Measurements from ENCODE around the gene SMIM32.
A peak's percentile ranks its signal among the peaks of the same experiment; 100 is the strongest.

SMIM32 gene

DNA sequence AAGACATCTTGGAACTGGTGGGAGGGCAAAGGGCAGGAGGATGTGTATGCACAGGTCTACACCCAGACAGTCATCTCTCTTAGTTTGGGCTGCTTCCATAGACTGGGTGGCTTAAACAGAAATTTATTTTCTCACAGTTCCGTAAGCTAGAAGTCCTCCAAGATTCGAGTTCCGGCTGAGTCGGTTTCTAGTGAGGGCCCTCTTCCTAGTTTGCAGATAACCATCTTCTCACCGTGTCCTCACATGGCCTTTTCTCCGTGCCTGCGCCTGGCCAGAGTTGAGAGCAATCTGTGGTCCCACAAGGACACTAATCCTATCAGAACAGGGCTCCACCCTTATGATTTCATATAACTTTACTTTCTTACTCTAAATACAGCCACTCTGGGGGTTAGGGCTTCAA, 4.1 kb downstream of the SMIM32 start:
- Histone ChIP-seq H3K36me3 (replicated peaks) (no peaks in the 10 kb centered on the region; the same call in 1 of the 2 replicates), H3K4me3 (no peak overlapping the region), H3K9me3 (no peaks in the 10 kb centered on the region), H3K27me3 (ENCODE audit: low read depth) (peaks cover 24% of the 10 kb centered on the region), H3K4me1 (no peaks in the 10 kb centered on the region)
- DNase-seq (ENCODE audit: low spot score in 2 of 2), result no peak
- in situ Hi-C loops (cut with MboI; ENCODE audit: low sequenced_read_pairs), result no loop called here

DNA sequence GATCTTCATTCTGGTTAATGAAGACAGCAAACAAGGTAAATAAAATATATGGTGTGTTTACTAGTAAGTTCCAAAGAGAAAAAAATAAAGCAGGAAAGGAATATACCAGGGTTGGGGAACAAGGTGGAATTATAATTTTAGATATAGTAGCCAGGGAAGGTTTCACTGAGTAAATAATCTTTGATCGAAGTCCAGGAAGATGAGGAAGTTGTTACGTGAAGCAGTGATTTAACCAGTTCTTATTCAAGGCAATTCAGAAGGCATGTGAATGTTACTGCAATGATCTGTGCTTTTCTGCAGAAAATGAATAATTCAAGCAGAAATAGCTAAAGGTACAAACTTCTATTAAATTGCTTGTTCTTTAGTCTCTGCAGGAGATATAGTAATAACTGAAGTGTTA, 6.2 kb downstream of the SMIM32 start:
- no peaks in the 10 kb centered on the region for H3K9me3 ChIP-seq
- no peaks in the 10 kb centered on the region; the same call in 1 of the 2 replicates for H3K36me3 ChIP-seq (replicated peaks)
- H3K27me3 ChIP-seq (ENCODE audit: low read depth), result peaks cover 8% of the 10 kb centered on the region
- H3K4me3 ChIP-seq, result no peak overlapping the region
- in situ Hi-C loops (cut with MboI; ENCODE audit: low sequenced_read_pairs), result no loop called here
- no peak for DNase-seq (ENCODE audit: low spot score in 2 of 2)
- no peaks in the 10 kb centered on the region for H3K4me1 ChIP-seq

DNA sequence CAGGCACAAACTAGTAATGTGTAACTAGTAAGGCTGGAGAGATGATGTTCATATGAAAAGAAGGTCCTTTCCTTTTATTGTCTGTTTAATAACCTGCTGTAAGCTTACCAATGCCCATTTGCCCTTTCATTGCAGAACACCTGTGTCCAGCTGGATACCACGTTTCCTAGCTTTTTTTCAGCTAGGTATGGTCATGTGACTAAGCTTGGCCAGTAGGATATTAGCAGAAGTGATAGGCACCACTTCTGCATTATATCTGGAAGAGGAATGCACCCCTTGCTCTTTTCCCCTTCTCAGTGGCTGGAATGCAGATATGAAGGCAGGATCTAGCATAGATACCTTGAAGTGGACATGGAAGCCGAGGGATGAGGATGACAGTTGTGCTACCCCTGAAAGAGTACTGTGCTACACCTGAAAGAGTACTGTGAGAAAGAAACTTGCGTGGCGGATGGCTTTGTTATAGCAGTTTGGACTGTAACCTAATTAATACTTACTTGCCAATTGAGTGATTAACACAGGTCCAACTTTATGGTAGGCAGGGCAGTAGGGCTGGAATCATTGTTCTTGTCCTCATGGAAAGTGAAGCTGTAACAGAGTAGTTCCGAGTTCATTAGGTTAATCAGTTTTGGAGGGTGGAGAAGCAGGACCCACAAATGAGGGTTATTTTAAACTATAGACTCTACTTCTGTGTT, 6.8 kb downstream of the SMIM32 start:
- H3K36me3 ChIP-seq (replicated peaks), result no peaks in the 10 kb centered on the region; the same call in 1 of the 2 replicates
- in situ Hi-C loops (cut with MboI; ENCODE audit: low sequenced_read_pairs), result no loop called here
- H3K27me3 ChIP-seq (ENCODE audit: low read depth), result 0 out of 2 replicates have a peak, but pooled peaks cover under 1% of the 10 kb centered on the region
- H3K4me3 ChIP-seq, result no peak overlapping the region
- no peaks in the 10 kb centered on the region for H3K4me1 ChIP-seq
- no peak for DNase-seq (ENCODE audit: low spot score in 2 of 2)
- no peaks in the 10 kb centered on the region for H3K9me3 ChIP-seq

DNA sequence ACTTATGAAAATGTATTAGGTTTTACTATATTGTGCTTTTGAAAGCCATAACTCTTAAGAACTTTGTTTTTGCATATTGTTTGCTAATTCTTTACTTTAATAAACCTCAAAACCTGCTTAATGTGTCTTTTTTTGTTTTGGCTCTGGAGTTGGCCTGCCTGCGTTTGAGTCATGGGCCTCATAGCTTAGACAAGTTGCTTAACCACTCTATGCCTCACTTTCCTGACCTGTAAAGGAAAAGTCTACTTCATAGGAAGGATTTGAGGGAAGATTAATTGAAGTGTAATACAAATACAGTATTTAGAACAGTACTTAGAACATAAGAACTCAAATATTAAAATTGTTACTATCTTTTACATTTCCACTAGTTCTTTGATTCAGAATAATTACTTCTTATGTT, 10.3 kb downstream of the SMIM32 start:
- H3K4me3 ChIP-seq, result no peak overlapping the region
- peaks cover 7% of the 10 kb centered on the region; the same call in 1 of the 2 replicates for H3K4me1 ChIP-seq
- no peak for DNase-seq (ENCODE audit: low spot score in 2 of 2)
- H3K36me3 ChIP-seq (replicated peaks), result peaks cover 11% of the 10 kb centered on the region
- H3K27me3 ChIP-seq (ENCODE audit: low read depth), result no peaks in the 10 kb centered on the region
- in situ Hi-C loops (cut with MboI; ENCODE audit: low sequenced_read_pairs), result no loop called here
- H3K9me3 ChIP-seq, result no peaks in the 10 kb centered on the region

DNA sequence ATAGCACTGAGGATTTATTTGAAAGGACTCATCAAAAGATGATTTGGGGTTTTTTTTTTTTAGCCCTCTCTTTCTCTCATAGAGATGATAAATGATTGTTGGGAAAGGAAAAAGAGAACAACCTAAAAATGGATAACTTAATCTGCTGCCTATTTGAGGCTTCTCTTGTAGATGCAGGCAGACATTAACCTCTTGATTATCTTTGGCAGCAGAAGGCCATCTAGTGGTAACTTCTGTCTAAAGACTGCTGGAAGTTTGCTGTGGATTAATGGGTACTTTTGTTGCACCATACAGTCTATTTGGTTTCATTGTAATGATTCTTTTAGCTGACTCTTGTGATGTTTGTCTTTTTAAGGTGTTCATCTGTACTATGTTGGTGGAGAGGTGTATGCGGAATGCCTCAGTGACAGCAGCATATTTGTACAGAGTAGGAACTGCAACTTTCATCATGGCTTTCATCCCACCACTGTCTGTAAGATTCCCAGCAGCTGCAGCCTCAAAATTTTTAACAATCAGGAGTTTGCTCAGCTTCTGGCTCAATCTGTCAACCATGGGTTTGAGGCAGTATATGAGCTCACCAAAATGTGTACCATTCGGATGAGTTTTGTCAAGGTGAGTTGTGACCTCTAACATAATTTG, 18.8 kb downstream of the SMIM32 start:
- in situ Hi-C loops (cut with MboI; ENCODE audit: low sequenced_read_pairs), result no loop called here
- peak in 1 of 2 experiments; percentile 47 for DNase-seq (ENCODE audit: low spot score in 2 of 2)
- H3K4me1 ChIP-seq, result peaks cover 7% of the 10 kb centered on the region; the same call in 1 of the 2 replicates
- H3K4me3 ChIP-seq, result no peak overlapping the region
- no peaks in the 10 kb centered on the region for H3K9me3 ChIP-seq
- H3K27me3 ChIP-seq (ENCODE audit: low read depth), result no peaks in the 10 kb centered on the region
- H3K36me3 ChIP-seq (replicated peaks), result peaks cover 29% of the 10 kb centered on the region

DNA sequence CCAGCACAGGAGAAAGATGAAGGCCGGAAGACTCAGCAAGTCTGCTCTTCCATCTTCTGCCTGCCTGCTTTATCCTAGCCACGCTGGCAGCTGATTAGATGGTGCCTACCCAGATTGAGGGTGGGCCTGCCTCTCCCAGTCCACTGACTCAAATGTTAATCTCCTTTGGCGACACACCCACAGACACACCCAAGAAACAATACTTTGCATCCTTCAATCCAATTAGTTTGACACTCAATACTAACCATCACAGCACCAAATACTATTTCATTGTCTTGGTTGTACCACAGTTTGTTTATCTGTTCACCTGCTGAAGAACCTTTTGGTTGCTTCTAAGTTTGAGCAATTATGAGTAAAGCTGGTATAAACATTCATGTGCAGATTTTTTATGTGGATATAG, 23.7 kb downstream of the SMIM32 start:
- no peak for DNase-seq (ENCODE audit: low spot score in 2 of 2)
- H3K27me3 ChIP-seq (ENCODE audit: low read depth), result no peaks in the 10 kb centered on the region
- H3K4me3 ChIP-seq, result no peak overlapping the region
- H3K9me3 ChIP-seq, result no peaks in the 10 kb centered on the region
- no peaks in the 10 kb centered on the region for H3K4me1 ChIP-seq
- H3K36me3 ChIP-seq (replicated peaks), result peaks cover 17% of the 10 kb centered on the region
- in situ Hi-C loops (cut with MboI; ENCODE audit: low sequenced_read_pairs), result no loop called here

DNA sequence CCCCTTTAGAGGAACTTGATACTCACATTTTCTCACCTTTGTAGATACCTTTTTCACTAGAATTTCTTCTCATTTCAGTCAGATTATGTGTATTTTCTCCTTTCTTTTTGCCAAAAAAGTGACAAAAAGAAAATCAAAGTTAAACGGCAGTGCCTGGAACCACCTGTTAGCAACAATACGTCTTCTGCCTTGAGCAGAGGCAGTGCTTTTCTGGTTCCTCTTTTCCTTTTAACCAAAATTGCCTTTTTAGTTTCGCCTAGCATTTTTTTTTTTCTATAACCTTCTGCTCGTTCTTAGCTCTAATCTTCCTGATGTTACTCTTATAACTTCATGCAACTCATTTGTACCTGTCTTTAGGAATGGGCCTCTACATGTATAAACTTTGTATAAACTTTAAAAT, 26.1 kb downstream of the SMIM32 start:
- Histone ChIP-seq H3K36me3 (replicated peaks) (peaks cover 21% of the 10 kb centered on the region), H3K4me3 (no peak overlapping the region), H3K27me3 (ENCODE audit: low read depth) (no peaks in the 10 kb centered on the region), H3K4me1 (no peaks in the 10 kb centered on the region), H3K9me3 (no peaks in the 10 kb centered on the region)
- in situ Hi-C loops (cut with MboI; ENCODE audit: low sequenced_read_pairs), result no loop called here
- no peak for DNase-seq (ENCODE audit: low spot score in 2 of 2)

DNA sequence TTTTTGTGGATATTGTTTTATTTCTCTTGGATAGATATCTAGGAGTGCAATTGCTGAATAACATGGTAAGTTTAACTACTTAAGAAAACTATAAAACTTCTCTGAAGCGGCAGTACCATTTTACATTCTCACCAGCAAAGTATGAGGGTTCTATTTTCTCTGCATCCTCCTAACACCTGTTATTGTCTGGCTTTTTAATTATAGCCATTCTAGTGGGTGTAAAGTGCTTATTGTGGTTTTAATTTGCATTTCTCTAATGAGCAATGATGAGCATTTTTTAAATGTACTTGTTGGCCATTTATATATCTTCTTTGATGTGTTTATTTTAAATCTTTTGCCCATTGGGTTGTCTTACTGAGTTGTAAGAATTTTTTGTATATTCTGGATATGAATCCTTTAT, 28.7 kb downstream of the SMIM32 start:
- DNase-seq (ENCODE audit: low spot score in 2 of 2), result no peak
- in situ Hi-C loops (cut with MboI; ENCODE audit: low sequenced_read_pairs), result no loop called here
- no peak overlapping the region for H3K4me3 ChIP-seq
- no peaks in the 10 kb centered on the region for H3K27me3 ChIP-seq (ENCODE audit: low read depth)
- peaks cover 26% of the 10 kb centered on the region for H3K36me3 ChIP-seq (replicated peaks)
- H3K9me3 ChIP-seq, result no peaks in the 10 kb centered on the region
- peaks cover 7% of the 10 kb centered on the region for H3K4me1 ChIP-seq

DNA sequence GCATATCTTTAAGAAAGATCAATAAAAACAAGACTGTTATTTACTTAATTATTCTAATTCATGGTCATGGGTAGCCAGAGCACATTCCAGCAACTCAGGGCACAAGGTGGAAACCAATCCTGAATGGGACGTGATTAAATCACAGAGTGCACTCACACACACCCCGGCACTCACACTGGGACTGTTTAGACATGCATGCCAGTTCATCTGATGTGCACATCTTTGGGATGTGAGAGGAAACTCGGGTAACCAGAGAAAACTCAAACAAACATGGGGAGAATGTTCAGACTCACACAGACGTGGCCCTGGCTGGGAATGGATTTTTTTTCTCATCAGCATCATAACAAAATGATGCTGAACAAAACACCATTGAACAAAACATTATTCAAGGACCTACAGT, 31.0 kb downstream of the SMIM32 start:
- Histone ChIP-seq H3K27me3 (ENCODE audit: low read depth) (no peaks in the 10 kb centered on the region), H3K9me3 (no peaks in the 10 kb centered on the region), H3K36me3 (replicated peaks) (peaks cover 26% of the 10 kb centered on the region), H3K4me1 (peaks cover 7% of the 10 kb centered on the region), H3K4me3 (no peak overlapping the region)
- DNase-seq (ENCODE audit: low spot score in 2 of 2), result no peak
- in situ Hi-C loops (cut with MboI; ENCODE audit: low sequenced_read_pairs), result no loop called here

DNA sequence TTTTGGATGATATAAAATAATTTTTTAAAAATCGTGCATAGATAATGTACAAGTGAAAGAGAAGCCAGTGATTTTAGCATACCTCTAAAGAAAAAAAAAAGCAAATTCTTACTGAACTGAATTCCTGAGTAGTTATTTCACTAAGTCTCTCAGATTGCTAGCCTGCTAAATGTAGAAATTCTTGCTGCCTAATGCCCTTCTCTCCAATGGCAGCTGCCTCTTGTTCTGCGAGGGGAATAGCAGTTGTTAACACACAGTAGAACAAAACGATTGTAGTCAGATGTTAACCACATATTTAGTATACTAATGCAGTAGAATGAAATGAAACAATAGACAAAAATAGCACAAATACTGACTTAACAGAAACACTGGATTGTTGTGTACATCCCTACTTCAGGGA, 33.5 kb downstream of the SMIM32 start:
- H3K4me3 ChIP-seq, result no peak overlapping the region
- no peaks in the 10 kb centered on the region for H3K9me3 ChIP-seq
- in situ Hi-C loops (cut with MboI; ENCODE audit: low sequenced_read_pairs), result no loop called here
- no peak for DNase-seq (ENCODE audit: low spot score in 2 of 2)
- peaks cover 7% of the 10 kb centered on the region for H3K4me1 ChIP-seq
- peaks cover 52% of the 10 kb centered on the region for H3K36me3 ChIP-seq (replicated peaks)
- H3K27me3 ChIP-seq (ENCODE audit: low read depth), result no peaks in the 10 kb centered on the region

DNA sequence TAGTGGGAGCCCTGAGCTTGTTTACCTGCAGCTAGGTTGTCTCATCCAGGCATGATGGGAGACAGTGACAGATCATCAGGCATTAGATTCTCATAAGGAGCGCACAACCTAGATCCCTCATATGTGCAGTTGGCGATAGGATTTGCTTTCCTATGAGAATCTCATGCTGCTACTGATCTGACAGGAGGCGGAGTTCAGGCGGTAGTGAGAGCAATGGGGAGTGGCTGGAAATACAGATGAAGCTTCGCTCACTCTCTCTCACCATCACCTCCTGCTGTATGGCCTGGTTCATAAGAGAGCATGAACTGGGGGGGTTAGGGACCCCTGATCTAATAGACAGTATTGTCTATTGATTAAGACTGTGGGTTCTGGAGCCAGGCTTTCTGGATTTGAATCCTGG, 35.4 kb downstream of the SMIM32 start:
- DNase-seq (ENCODE audit: low spot score in 2 of 2), result no peak
- Histone ChIP-seq H3K36me3 (replicated peaks) (peaks cover 46% of the 10 kb centered on the region), H3K4me1 (peaks cover 7% of the 10 kb centered on the region), H3K4me3 (no peak overlapping the region), H3K9me3 (no peaks in the 10 kb centered on the region), H3K27me3 (ENCODE audit: low read depth) (no peaks in the 10 kb centered on the region)
- in situ Hi-C loops (cut with MboI; ENCODE audit: low sequenced_read_pairs), result no loop called here

DNA sequence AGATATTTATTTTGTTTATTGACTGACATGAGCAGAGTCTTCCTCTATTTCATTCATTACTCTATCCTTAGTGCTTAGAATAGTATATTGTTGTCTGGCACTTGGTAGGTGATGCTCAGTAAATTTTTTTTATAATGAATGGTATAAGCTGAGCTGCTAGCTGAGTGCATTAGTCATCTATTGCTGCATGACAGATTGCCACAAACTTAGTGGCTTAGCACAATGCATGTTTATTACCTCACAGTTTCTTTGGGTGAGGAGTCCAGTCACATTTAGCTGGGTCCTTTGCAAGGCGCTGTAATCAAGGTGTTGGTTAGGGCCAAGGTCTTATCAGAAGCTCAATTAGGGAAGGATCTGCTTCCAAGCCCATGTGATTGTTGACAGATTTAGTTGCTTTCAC, 37.2 kb downstream of the SMIM32 start:
- Histone ChIP-seq H3K4me1 (peaks cover 7% of the 10 kb centered on the region), H3K36me3 (replicated peaks) (peaks cover 45% of the 10 kb centered on the region), H3K4me3 (no peak overlapping the region), H3K27me3 (ENCODE audit: low read depth) (no peaks in the 10 kb centered on the region), H3K9me3 (no peaks in the 10 kb centered on the region)
- in situ Hi-C loops (cut with MboI; ENCODE audit: low sequenced_read_pairs), result no loop called here
- DNase-seq (ENCODE audit: low spot score in 2 of 2), result no peak

DNA sequence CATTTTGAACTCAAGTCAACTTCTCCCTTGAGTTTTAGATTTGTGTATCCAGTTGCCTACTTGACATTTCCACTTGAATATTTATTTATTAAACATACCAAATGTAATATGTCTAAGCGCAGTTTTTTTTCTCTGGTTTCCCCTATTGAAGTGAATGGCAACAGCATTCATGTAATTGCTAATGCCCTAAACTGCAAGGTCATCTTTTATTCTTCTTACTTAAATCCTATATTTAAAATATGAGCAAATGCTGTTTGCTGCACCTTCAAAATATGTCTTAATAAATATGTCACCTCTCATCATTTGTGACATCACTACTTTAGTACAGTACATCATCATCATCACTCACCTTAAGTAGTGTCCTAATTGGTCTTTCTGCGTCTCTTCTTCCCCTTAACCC, 37.9 kb downstream of the SMIM32 start:
- H3K4me1 ChIP-seq, result peaks cover 7% of the 10 kb centered on the region
- peaks cover 41% of the 10 kb centered on the region for H3K36me3 ChIP-seq (replicated peaks)
- no peak for DNase-seq (ENCODE audit: low spot score in 2 of 2)
- H3K27me3 ChIP-seq (ENCODE audit: low read depth), result no peaks in the 10 kb centered on the region
- no peaks in the 10 kb centered on the region for H3K9me3 ChIP-seq
- in situ Hi-C loops (cut with MboI; ENCODE audit: low sequenced_read_pairs), result no loop called here
- no peak overlapping the region for H3K4me3 ChIP-seq

DNA sequence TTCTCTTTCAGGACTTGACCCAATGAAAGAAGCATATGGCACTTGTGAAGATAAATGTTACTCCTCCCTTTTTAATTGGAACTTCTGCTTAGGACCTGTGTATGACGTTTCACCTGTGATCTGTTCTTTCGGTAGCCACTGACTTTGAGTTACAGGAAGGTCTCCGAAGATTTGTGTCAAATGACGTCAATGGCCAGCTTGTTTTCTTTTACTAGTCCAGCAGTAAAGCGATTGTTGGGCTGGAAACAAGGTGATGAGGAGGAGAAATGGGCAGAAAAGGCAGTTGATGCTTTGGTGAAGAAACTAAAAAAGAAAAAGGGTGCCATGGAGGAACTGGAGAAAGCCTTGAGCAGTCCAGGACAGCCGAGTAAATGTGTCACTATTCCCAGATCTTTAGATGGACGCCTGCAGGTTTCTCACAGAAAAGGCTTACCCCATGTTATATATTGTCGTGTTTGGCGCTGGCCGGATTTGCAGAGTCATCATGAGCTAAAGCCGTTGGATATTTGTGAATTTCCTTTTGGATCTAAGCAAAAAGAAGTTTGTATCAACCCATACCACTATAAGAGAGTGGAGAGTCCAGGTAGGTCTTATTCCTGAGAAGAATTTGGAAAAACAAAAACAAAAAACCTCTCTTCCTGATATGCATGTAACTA, 39.3 kb downstream of the SMIM32 start:
- in situ Hi-C loops (cut with MboI; ENCODE audit: low sequenced_read_pairs), result no loop called here
- no peaks in the 10 kb centered on the region for H3K9me3 ChIP-seq
- peaks cover 18% of the 10 kb centered on the region for H3K4me1 ChIP-seq
- H3K36me3 ChIP-seq (replicated peaks), result peaks cover 41% of the 10 kb centered on the region
- H3K27me3 ChIP-seq (ENCODE audit: low read depth), result no peaks in the 10 kb centered on the region
- no peak overlapping the region for H3K4me3 ChIP-seq
- no peak for DNase-seq (ENCODE audit: low spot score in 2 of 2)
